Mucosa of descending colon (tissue), 3 donors: ENCODE results near the gene B3GALT5. TPM values are rescaled to one million over a fixed set of nuclear protein-coding genes. Genes with fewer than 3 reads are reported as not detected.

Experiments used
- ATAC-seq: fragments of 200-7000 bp; cut with Tn5 transposase; one replicate; pipeline ENCODE4 v1.9.1; 2020; ENCODE audit warnings: mild to moderate bottlenecking, moderate library complexity
- DNase-seq, 3 donors: peaks; one replicate each; pipeline ENCODE4 v3.0.0-alpha.2; 2020
- H3K36me3 ChIP-seq: fragments of 200-600 bp; one replicate; pipeline ENCODE4 v1.8.0; 2021; ENCODE audit warnings: low read depth, mild to moderate bottlenecking
- H3K4me1 ChIP-seq: fragments of 200-600 bp; one replicate; pipeline ENCODE4 v1.8.0; 2021; ENCODE audit warnings: low read depth, mild to moderate bottlenecking
- H3K4me3 ChIP-seq: fragments of 200-600 bp; one replicate; pipeline ENCODE4 v1.8.0; 2021; ENCODE audit warnings: mild to moderate bottlenecking
- H3K9me3 ChIP-seq: fragments of 200-600 bp; one replicate; pipeline ENCODE4 v1.8.0; 2021; ENCODE audit warnings: mild to moderate bottlenecking
- CTCF ChIP-seq: fragments of 200-600 bp; IDR thresholded peaks from one replicate; pipeline ENCODE4 v1.8.0; 2022; ENCODE audit warnings: antibody characterized with exemption, mild to moderate bottlenecking
- intact Hi-C, 2 donors: fragments of 100-400 bp; cut with DNase I in 1 of 2; cut with micrococcal nuclease in 1 of 2; formaldehyde crosslinking; loops; one replicate each; pipeline versions ENCODE4 v1.11.0 to v1.11.1; 2022; cut with DNase I, micrococcal nuclease
- total RNA-seq, 3 donors: library from RNA; stranded (reverse); fragmentation: NEBNext Ultra II Directional in 2 of 3; extraction: Animal tissue kit (Norgen Biotek cat#: 25700) in 2 of 3; gene quantifications; one replicate each; pipeline versions ENCODE4 v1.2.1 to v1.2.4, GENCODE V29; 2021 to 2023
- donor health status: DM: no; HTN: no; CAD: no; lungs with moderate emphysema.
- donor health status: DM: no; HTN: no; CAD: no.
- donor health status: DM: no; HTN: yes; CAD: no.

The B3GALT5 gene
- total RNA-seq, 3 donors from 2014 or later, result 36.4 to 149 (median 130) TPM

DNA sequence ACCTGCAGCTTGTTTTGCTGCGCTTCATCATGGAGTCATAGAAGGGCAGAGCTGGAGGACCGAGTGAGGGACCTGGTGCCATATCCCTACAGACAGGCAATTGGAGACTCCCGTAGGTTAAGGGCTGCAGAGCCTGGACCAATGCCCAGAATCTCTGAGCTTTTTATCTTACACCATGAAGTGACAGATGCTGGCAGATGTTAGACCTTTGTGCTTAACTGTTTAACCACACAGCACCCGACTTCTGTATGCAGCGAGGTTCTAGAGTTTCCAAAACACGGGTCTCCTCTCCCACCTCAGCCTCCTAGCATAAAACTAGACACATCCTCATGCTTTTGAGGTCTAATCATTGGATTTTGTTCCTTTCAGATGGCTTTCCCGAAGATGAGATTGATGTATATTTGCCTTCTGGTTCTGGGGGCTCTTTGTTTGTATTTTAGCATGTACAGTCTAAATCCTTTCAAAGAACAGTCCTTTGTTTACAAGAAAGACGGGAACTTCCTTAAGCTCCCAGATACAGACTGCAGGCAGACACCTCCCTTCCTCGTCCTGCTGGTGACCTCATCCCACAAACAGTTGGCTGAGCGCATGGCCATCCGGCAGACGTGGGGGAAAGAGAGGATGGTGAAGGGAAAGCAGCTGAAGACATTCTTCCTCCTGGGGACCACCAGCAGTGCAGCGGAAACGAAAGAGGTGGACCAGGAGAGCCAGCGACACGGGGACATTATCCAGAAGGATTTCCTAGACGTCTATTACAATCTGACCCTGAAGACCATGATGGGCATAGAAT, 47.6 kb downstream of the B3GALT5 start:
- H3K9me3 ChIP-seq, result no peaks in the 10 kb centered on the region
- no peak for TF ChIP-seq CTCF
- no peak overlapping the region for H3K4me3 ChIP-seq
- peaks cover 19% of the 10 kb centered on the region for H3K4me1 ChIP-seq
- intact Hi-C loops, result no loop called here
- peak; percentile 67 for ATAC-seq
- H3K36me3 ChIP-seq, result no peaks in the 10 kb centered on the region
- peak in 2 of 3 donors; percentile 74 to 76 for DNase-seq

- no peak for DNase-seq
- ATAC-seq, result no peak
- Histone ChIP-seq H3K4me3 (no peak overlapping the region), H3K4me1 (peaks cover 19% of the 10 kb centered on the region), H3K36me3 (no peaks in the 10 kb centered on the region), H3K9me3 (no peaks in the 10 kb centered on the region)
- intact Hi-C loops, result no loop called here
- no peak for TF ChIP-seq CTCF
Measured at GRCh38 chr21:39661121-39661520, 48.4 kb downstream of the B3GALT5 start.

GRCh38 chr21:39661740-39662139, 49.0 kb downstream of the B3GALT5 start:
- no peak for ATAC-seq
- H3K36me3 ChIP-seq, result no peaks in the 10 kb centered on the region
- no peak for TF ChIP-seq CTCF
- no peak for DNase-seq
- intact Hi-C loops, result no loop called here
- H3K4me1 ChIP-seq, result peaks cover 14% of the 10 kb centered on the region
- H3K4me3 ChIP-seq, result no peak overlapping the region
- no peaks in the 10 kb centered on the region for H3K9me3 ChIP-seq

DNA sequence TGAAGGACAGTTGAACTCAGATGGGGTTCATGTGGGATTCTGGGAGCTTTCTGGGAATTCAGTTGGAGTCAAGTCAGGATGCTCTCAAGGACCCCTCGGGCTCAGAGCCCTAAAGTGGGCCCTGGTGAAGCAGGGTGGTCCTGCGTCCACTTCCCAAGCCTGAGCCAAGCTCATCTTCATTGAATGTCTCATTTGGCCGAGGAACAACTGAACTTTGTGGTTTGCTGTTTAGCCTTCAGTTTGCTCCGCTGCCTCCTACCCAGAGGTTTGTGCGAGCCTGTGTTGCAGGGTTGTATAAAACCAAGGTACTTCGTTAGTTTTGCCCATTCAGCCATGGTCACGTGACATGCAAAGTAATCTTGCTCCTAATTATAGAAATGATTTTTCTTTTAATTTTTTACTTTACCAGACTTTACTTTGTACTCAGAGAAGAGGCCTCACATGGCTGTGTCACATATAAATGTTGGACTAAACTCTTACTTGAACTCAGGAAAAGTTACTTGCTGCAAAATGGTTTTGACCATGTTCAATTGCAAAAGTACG, 49.7 kb downstream of the B3GALT5 start:
- no peak for TF ChIP-seq CTCF
- intact Hi-C loops, result no loop called here
- ATAC-seq (no peak), DNase-seq (no peak)
- H3K4me1 ChIP-seq, result peaks cover 11% of the 10 kb centered on the region
- no peaks in the 10 kb centered on the region for H3K9me3 ChIP-seq
- no peak overlapping the region for H3K4me3 ChIP-seq
- no peaks in the 10 kb centered on the region for H3K36me3 ChIP-seq

DNA sequence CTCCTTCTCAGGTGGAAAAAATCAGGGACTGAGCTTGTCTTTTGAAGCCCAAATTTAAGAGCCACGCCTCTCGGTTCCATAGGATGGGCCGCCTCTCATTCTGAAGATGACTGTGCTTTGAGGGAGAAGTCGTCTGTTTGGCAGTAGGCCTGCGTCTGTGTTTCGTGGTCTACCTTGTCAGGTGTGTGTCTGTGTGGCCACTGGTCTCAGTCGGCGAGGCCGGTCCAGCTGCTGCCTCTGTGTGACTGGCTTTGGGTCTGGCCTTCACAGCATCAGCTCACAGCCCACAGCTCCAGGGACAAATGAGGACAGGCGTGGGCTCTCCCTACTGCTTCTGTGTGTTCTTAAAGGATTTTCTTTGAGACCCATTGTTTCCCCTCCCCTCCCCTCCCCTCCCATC, 50.3 kb downstream of the B3GALT5 start:
- TF ChIP-seq CTCF, result no peak
- Histone ChIP-seq H3K4me3 (no peak overlapping the region), H3K36me3 (no peaks in the 10 kb centered on the region), H3K4me1 (peaks cover 11% of the 10 kb centered on the region), H3K9me3 (no peaks in the 10 kb centered on the region)
- ATAC-seq (no peak), DNase-seq (no peak)
- intact Hi-C loops, result no loop called here
